GM23338 (cell line): ENCODE results near the gene ATP2A3. TPM values are rescaled to one million over a fixed set of nuclear protein-coding genes. Genes with fewer than 3 reads are reported as not detected.

Experiments
- ATAC-seq: fragments of 200-7000 bp; cut with Tn5 transposase; 3 replicates; pipeline ENCODE4 v1.9.1; 2020
- DNase-seq: peaks from one replicate; pipeline ENCODE4 v3.0.0-alpha.2; 2015; ENCODE audit warnings: low spot score
- H2AFZ ChIP-seq: fragments of 200-600 bp; sonication (generic); 2 replicates; pipeline ENCODE4 v1.8.0; 2016; ENCODE audit warnings: antibody characterized with exemption, mild to moderate bottlenecking, moderate library complexity
- H3F3A ChIP-seq: fragments of 200-600 bp; sonication (generic); replicated peaks from 2 replicates; pipeline ENCODE4 v1.8.0; 2017; ENCODE audit warnings: antibody characterized with exemption, mixed run types, low read depth
- H3K27ac ChIP-seq: fragments of 200-600 bp; sonication (generic); 2 replicates; pipeline ENCODE4 v1.6.1; 2016; ENCODE audit warnings: low read depth
- H3K27me3 ChIP-seq: fragments of 200-600 bp; sonication (generic); 2 replicates; pipeline ENCODE4 v1.8.0; 2016; ENCODE audit warnings: mild to moderate bottlenecking, mixed run types, moderate library complexity; ENCODE audit not compliant: insufficient read depth
- H3K36me3 ChIP-seq: fragments of 200-600 bp; sonication (generic); 2 replicates; pipeline ENCODE4 v1.8.0; 2016; ENCODE audit warnings: mild to moderate bottlenecking; ENCODE audit not compliant: insufficient read depth
- H3K4me1 ChIP-seq: fragments of 200-600 bp; sonication (generic); 2 replicates; pipeline ENCODE4 v1.8.0; 2016; ENCODE audit warnings: mild to moderate bottlenecking, moderate library complexity; ENCODE audit not compliant: insufficient read depth
- H3K4me2 ChIP-seq: fragments of 200-600 bp; sonication (generic); 2 replicates; pipeline ENCODE4 v1.7.1; 2017; ENCODE audit warnings: mixed run types
- H3K4me3 ChIP-seq: fragments of 200-600 bp; sonication (generic); 2 replicates; pipeline ENCODE4 v1.6.1; 2016; ENCODE audit warnings: mixed run types
- H3K79me2 ChIP-seq: fragments of 200-600 bp; sonication (generic); replicated peaks from 2 replicates; pipeline ENCODE4 v1.8.0; 2017; ENCODE audit warnings: mild to moderate bottlenecking; ENCODE audit not compliant: insufficient read depth
- H3K9me2 ChIP-seq: fragments of 200-600 bp; sonication (generic); 2 replicates; pipeline ENCODE4 v1.8.0; 2017; ENCODE audit not compliant: insufficient read depth
- H4K20me1 ChIP-seq: fragments of 200-600 bp; sonication (generic); replicated peaks from 2 replicates; pipeline ENCODE4 v1.8.0; 2017; ENCODE audit warnings: mild to moderate bottlenecking; ENCODE audit not compliant: insufficient read depth
- H3K27ac Mint-ChIP-seq: 2 replicates; pipeline ENCODE4 v1.8.0; 2020; ENCODE audit warnings: inconsistent platforms, mild to moderate bottlenecking, moderate library complexity, mixed read lengths
- H3K27me3 Mint-ChIP-seq: 3 replicates; pipeline ENCODE4 v1.8.0; 2022; ENCODE audit warnings: low read depth, mild to moderate bottlenecking, moderate library complexity, mixed read lengths, inconsistent platforms; ENCODE audit not compliant: insufficient read depth, poor library complexity
- H3K36me3 Mint-ChIP-seq: 3 replicates; pipeline ENCODE4 v1.8.0; 2021; ENCODE audit warnings: low read depth, mild to moderate bottlenecking, inconsistent platforms, moderate library complexity, mixed read lengths
- H3K4me1 Mint-ChIP-seq: 3 replicates; pipeline ENCODE4 v1.8.0; 2020; ENCODE audit warnings: mild to moderate bottlenecking, inconsistent platforms, mixed read lengths
- H3K4me3 Mint-ChIP-seq: 3 replicates; pipeline ENCODE4 v1.8.0; 2021; ENCODE audit warnings: moderate library complexity, mild to moderate bottlenecking, inconsistent platforms, mixed read lengths
- H3K9me3 Mint-ChIP-seq: 3 replicates; pipeline ENCODE4 v1.8.0; 2020; ENCODE audit warnings: moderate library complexity, mild to moderate bottlenecking, inconsistent platforms, mixed read lengths
- polyA plus RNA-seq: library from polyadenylated mRNA; unstranded; fragments of >200 nt; fragmentation: Nextera tagmentation; extraction: Ambion mirVana; gene quantifications from 2 replicates; pipeline ENCODE4 v1.2.1, GENCODE V29; 2016
- total RNA-seq: library from RNA; depleted of rRNA; stranded (reverse); fragments of >200 nt; shearing (Covaris generic); gene quantifications from 2 replicates; pipeline ENCODE4 v1.2.3, GENCODE V29; 2014
- TF ChIP-seq, protein P1 (sequence below): fragments of 250-450 bp; sonication (Bioruptor Pico); IDR thresholded peaks from 2 replicates; pipeline ENCODE4 v1.5.0; 2020; ENCODE audit warnings: mild to moderate bottlenecking, moderate library complexity
- TF ChIP-seq, protein P2 (sequence below): IDR thresholded peaks from one replicate; pipeline ENCODE4 v1.6.1; 2018; ENCODE audit warnings: antibody characterized with exemption; ENCODE audit not compliant: unreplicated experiment

ATP2A3 gene
- total and polyA plus RNA-seq, 2 experiments from 2014 or later, result 9.6 to 35.2 TPM

DNA sequence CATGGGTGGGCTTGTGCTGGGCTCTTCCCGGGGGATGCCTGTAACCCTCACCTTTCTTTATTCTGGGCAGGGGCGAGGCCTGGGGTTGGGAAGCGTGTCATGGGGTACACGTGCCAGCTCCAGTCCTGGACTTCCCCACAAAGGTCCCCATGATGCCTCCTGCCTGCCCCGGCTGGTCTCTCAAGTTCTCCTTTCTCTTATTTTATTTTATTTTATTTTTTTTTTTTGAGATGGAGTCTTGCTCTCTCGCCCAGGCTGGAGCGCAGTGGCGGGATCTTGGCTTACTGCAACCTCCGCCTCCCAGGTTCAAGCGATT, 8.6 kb downstream of the ATP2A3 start:
- Mint-ChIP-seq H3K27ac (no peak overlapping the region), H3K4me1 (peaks cover 49% of the 10 kb centered on the region), H3K36me3 (no peaks in the 10 kb centered on the region), H3K27me3 (peaks cover 22% of the 10 kb centered on the region), H3K4me3 (no peak overlapping the region), H3K9me3 (no peaks in the 10 kb centered on the region)
- ATAC-seq, result no peak
- Histone ChIP-seq H3K4me2 (no peak overlapping the region), H4K20me1 (peaks cover 4% of the 10 kb centered on the region; the same call in 1 of the 2 replicates), H3K27me3 (no peaks in the 10 kb centered on the region), H3K9me2 (no peaks in the 10 kb centered on the region), H3K4me3 (no peak overlapping the region), H3K36me3 (no peaks in the 10 kb centered on the region), H3K79me2 (peaks cover 5% of the 10 kb centered on the region; the same call in 1 of the 2 replicates), H3K27ac (no peak overlapping the region), H3F3A (peaks cover 14% of the 10 kb centered on the region; the same call in 1 of the 2 replicates), H2AFZ (no peak overlapping the region), H3K4me1 (peaks cover 38% of the 10 kb centered on the region)
- DNase-seq, result no peak
- TF ChIP-seq, protein P1, sequence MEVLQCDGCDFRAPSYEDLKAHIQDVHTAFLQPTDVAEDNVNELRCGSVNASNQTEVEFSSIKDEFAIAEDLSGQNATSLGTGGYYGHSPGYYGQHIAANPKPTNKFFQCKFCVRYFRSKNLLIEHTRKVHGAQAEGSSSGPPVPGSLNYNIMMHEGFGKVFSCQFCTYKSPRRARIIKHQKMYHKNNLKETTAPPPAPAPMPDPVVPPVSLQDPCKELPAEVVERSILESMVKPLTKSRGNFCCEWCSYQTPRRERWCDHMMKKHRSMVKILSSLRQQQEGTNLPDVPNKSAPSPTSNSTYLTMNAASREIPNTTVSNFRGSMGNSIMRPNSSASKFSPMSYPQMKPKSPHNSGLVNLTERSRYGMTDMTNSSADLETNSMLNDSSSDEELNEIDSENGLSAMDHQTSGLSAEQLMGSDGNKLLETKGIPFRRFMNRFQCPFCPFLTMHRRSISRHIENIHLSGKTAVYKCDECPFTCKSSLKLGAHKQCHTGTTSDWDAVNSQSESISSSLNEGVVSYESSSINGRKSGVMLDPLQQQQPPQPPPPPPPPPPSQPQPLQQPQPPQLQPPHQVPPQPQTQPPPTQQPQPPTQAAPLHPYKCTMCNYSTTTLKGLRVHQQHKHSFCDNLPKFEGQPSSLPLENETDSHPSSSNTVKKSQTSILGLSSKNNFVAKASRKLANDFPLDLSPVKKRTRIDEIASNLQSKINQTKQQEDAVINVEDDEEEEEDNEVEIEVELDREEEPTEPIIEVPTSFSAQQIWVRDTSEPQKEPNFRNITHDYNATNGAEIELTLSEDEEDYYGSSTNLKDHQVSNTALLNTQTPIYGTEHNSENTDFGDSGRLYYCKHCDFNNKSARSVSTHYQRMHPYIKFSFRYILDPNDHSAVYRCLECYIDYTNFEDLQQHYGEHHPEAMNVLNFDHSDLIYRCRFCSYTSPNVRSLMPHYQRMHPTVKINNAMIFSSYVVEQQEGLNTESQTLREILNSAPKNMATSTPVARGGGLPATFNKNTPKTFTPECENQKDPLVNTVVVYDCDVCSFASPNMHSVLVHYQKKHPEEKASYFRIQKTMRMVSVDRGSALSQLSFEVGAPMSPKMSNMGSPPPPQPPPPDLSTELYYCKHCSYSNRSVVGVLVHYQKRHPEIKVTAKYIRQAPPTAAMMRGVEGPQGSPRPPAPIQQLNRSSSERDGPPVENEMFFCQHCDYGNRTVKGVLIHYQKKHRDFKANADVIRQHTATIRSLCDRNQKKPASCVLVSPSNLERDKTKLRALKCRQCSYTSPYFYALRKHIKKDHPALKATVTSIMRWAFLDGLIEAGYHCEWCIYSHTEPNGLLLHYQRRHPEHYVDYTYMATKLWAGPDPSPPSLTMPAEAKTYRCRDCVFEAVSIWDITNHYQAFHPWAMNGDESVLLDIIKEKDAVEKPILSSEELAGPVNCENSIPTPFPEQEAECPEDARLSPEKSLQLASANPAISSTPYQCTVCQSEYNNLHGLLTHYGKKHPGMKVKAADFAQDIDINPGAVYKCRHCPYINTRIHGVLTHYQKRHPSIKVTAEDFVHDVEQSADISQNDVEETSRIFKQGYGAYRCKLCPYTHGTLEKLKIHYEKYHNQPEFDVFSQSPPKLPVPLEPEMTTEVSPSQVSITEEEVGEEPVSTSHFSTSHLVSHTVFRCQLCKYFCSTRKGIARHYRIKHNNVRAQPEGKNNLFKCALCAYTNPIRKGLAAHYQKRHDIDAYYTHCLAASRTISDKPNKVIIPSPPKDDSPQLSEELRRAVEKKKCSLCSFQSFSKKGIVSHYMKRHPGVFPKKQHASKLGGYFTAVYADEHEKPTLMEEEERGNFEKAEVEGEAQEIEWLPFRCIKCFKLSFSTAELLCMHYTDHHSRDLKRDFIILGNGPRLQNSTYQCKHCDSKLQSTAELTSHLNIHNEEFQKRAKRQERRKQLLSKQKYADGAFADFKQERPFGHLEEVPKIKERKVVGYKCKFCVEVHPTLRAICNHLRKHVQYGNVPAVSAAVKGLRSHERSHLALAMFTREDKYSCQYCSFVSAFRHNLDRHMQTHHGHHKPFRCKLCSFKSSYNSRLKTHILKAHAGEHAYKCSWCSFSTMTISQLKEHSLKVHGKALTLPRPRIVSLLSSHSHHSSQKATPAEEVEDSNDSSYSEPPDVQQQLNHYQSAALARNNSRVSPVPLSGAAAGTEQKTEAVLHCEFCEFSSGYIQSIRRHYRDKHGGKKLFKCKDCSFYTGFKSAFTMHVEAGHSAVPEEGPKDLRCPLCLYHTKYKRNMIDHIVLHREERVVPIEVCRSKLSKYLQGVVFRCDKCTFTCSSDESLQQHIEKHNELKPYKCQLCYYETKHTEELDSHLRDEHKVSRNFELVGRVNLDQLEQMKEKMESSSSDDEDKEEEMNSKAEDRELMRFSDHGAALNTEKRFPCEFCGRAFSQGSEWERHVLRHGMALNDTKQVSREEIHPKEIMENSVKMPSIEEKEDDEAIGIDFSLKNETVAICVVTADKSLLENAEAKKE, result no peak
- TF ChIP-seq, protein P2, sequence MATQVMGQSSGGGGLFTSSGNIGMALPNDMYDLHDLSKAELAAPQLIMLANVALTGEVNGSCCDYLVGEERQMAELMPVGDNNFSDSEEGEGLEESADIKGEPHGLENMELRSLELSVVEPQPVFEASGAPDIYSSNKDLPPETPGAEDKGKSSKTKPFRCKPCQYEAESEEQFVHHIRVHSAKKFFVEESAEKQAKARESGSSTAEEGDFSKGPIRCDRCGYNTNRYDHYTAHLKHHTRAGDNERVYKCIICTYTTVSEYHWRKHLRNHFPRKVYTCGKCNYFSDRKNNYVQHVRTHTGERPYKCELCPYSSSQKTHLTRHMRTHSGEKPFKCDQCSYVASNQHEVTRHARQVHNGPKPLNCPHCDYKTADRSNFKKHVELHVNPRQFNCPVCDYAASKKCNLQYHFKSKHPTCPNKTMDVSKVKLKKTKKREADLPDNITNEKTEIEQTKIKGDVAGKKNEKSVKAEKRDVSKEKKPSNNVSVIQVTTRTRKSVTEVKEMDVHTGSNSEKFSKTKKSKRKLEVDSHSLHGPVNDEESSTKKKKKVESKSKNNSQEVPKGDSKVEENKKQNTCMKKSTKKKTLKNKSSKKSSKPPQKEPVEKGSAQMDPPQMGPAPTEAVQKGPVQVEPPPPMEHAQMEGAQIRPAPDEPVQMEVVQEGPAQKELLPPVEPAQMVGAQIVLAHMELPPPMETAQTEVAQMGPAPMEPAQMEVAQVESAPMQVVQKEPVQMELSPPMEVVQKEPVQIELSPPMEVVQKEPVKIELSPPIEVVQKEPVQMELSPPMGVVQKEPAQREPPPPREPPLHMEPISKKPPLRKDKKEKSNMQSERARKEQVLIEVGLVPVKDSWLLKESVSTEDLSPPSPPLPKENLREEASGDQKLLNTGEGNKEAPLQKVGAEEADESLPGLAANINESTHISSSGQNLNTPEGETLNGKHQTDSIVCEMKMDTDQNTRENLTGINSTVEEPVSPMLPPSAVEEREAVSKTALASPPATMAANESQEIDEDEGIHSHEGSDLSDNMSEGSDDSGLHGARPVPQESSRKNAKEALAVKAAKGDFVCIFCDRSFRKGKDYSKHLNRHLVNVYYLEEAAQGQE, result no peak
